Measurements from ENCODE around the gene PHACTR1.

PHACTR1 gene

GRCh38 chr6:13261464-13261994 lies 545.0 kb downstream of the PHACTR1 start:
- peak overlapping the region; percentile 57 for H3K27ac ChIP-seq (replicated peaks)

GRCh38 chr6:13262302-13263230 lies 546.0 kb downstream of the PHACTR1 start:
- H3K27ac ChIP-seq (replicated peaks) = peak overlapping the region; percentile 57
- H3K27me3 ChIP-seq (ENCODE audit: insufficient read depth, poor library complexity, severe bottlenecking) = no peaks in the 10 kb centered on the region
- TF ChIP-seq SPI1 (IDR thresholded peaks at IDR 0.05; ENCODE audit: borderline replicate concordance, low read depth) (peak; percentile 88), POLR2AphosphoS5 (IDR thresholded peaks at IDR 0.05; ENCODE audit: low read depth) (no peak), GABPA (IDR thresholded peaks at IDR 0.05; ENCODE audit: low read depth) (no peak)
- TF ChIP-seq, protein P1, sequence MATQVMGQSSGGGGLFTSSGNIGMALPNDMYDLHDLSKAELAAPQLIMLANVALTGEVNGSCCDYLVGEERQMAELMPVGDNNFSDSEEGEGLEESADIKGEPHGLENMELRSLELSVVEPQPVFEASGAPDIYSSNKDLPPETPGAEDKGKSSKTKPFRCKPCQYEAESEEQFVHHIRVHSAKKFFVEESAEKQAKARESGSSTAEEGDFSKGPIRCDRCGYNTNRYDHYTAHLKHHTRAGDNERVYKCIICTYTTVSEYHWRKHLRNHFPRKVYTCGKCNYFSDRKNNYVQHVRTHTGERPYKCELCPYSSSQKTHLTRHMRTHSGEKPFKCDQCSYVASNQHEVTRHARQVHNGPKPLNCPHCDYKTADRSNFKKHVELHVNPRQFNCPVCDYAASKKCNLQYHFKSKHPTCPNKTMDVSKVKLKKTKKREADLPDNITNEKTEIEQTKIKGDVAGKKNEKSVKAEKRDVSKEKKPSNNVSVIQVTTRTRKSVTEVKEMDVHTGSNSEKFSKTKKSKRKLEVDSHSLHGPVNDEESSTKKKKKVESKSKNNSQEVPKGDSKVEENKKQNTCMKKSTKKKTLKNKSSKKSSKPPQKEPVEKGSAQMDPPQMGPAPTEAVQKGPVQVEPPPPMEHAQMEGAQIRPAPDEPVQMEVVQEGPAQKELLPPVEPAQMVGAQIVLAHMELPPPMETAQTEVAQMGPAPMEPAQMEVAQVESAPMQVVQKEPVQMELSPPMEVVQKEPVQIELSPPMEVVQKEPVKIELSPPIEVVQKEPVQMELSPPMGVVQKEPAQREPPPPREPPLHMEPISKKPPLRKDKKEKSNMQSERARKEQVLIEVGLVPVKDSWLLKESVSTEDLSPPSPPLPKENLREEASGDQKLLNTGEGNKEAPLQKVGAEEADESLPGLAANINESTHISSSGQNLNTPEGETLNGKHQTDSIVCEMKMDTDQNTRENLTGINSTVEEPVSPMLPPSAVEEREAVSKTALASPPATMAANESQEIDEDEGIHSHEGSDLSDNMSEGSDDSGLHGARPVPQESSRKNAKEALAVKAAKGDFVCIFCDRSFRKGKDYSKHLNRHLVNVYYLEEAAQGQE (IDR thresholded peaks at IDR 0.05; ENCODE audit: insufficient replicate concordance, low read depth) = no peak
- TF ChIP-seq, protein P2, sequence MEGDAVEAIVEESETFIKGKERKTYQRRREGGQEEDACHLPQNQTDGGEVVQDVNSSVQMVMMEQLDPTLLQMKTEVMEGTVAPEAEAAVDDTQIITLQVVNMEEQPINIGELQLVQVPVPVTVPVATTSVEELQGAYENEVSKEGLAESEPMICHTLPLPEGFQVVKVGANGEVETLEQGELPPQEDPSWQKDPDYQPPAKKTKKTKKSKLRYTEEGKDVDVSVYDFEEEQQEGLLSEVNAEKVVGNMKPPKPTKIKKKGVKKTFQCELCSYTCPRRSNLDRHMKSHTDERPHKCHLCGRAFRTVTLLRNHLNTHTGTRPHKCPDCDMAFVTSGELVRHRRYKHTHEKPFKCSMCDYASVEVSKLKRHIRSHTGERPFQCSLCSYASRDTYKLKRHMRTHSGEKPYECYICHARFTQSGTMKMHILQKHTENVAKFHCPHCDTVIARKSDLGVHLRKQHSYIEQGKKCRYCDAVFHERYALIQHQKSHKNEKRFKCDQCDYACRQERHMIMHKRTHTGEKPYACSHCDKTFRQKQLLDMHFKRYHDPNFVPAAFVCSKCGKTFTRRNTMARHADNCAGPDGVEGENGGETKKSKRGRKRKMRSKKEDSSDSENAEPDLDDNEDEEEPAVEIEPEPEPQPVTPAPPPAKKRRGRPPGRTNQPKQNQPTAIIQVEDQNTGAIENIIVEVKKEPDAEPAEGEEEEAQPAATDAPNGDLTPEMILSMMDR (IDR thresholded peaks at IDR 0.05; ENCODE audit: insufficient read depth, low read length) = no peak
- H3K4me3 ChIP-seq (replicated peaks; ENCODE audit: insufficient read depth, low read length) = no peak overlapping the region
- DNase-seq (ENCODE audit: low read depth in 1 of 2, low spot score in 1 of 2) = no peak

More at GRCh38 chr6:13261464-13261994, 545.0 kb downstream of the PHACTR1 start:
- TF ChIP-seq POLR2AphosphoS5 (IDR thresholded peaks at IDR 0.05; ENCODE audit: low read depth) = 0 out of 2 replicates have a peak, but pooled peaks have one; percentile 54
- TF ChIP-seq SPI1 (IDR thresholded peaks at IDR 0.05; ENCODE audit: borderline replicate concordance, low read depth) = peak; percentile 94
- TF ChIP-seq, protein P2 (IDR thresholded peaks at IDR 0.05; ENCODE audit: insufficient read depth, low read length) = no peak
- Histone ChIP-seq H3K27me3 (ENCODE audit: insufficient read depth, poor library complexity, severe bottlenecking) (no peaks in the 10 kb centered on the region), H3K4me3 (replicated peaks; ENCODE audit: insufficient read depth, low read length) (no peak overlapping the region)
- DNase-seq (ENCODE audit: low read depth in 1 of 2, low spot score in 1 of 2) = peak; percentile 65 to 70

GRCh38 chr6:13263669-13264068 lies 547.1 kb downstream of the PHACTR1 start:
- H3K27me3 ChIP-seq (ENCODE audit: insufficient read depth, poor library complexity, severe bottlenecking) = no peaks in the 10 kb centered on the region
- no peak for DNase-seq (ENCODE audit: low read depth in 1 of 2, low spot score in 1 of 2)
- TF ChIP-seq, protein P1 (IDR thresholded peaks at IDR 0.05; ENCODE audit: insufficient replicate concordance, low read depth) = no peak
- TF ChIP-seq SPI1 (IDR thresholded peaks at IDR 0.05; ENCODE audit: borderline replicate concordance, low read depth) = no peak
- no peak for TF ChIP-seq POLR2AphosphoS5 (IDR thresholded peaks at IDR 0.05; ENCODE audit: low read depth)
- TF ChIP-seq, protein P2 (IDR thresholded peaks at IDR 0.05; ENCODE audit: insufficient read depth, low read length) = no peak
- no peak for TF ChIP-seq GABPA (IDR thresholded peaks at IDR 0.05; ENCODE audit: low read depth)
- no peak overlapping the region for H3K4me3 ChIP-seq (replicated peaks; ENCODE audit: insufficient read depth, low read length)
- H3K27ac ChIP-seq (replicated peaks) = no peak overlapping the region
